HCT116 (cell line): ENCODE measurements around the gene LMOD1. TPM values are rescaled to one million over a fixed set of nuclear protein-coding genes. Genes with fewer than 3 reads are reported as not detected.

Experiments
- ATAC-seq: fragments of 200-7000 bp; cut with Tn5 transposase; 2 replicates; pipeline ENCODE4 v1.9.1; 2020; ENCODE audit warnings: mild to moderate bottlenecking, moderate library complexity
- BruUV-seq: library from RNA; stranded (reverse); fragments of 400-500 nt; replicated peaks from 2 replicates; lab custom pipeline; 2021; lab: Mats Ljungman, UMichigan
- CTCF ChIA-PET: fragments of 300-600 bp; sonication (Branson Sonifier 250); formaldehyde crosslinking; loops from one replicate; lab custom pipeline; 2021; ENCODE audit warnings: antibody characterized with exemption; lab: Charles Lee
- POLR2A ChIA-PET: fragments of 300-600, 350-600 bp; sonication (Branson Sonifier 250); formaldehyde crosslinking; loops from one replicate; lab custom pipeline; 2021; ENCODE audit warnings: antibody characterized with exemption; lab: Charles Lee
- RAD21 ChIA-PET, 2 experiments: fragments of 300-600 bp; sonication (Branson Sonifier 250); formaldehyde crosslinking; loops; one replicate each; lab custom pipeline; 2023; ENCODE audit warnings: low total read pairs in 2 of 2; ENCODE audit not compliant: uncharacterized antibody in 2 of 2, unreplicated experiment in 2 of 2, low non-redundant PET in 1 of 2; lab: Charles Lee
- DNase-seq: peaks from one replicate; pipeline ENCODE4 v3.0.0-alpha.2; 2010; ENCODE audit warnings: low read depth, low spot score
- H2AFZ ChIP-seq: fragments of 200-600 bp; shearing (Covaris generic), sonication (generic); 2 replicates; pipeline ENCODE4 v1.6.1; 2017; ENCODE audit warnings: low read depth, mixed run types, mixed read lengths, antibody characterized with exemption, low read length; ENCODE audit not compliant: poor library complexity, severe bottlenecking
- H3K27ac ChIP-seq: 2 replicates; pipeline ENCODE4 v1.5.1; 2012; ENCODE audit warnings: low read depth, low read length
- H3K27me3 ChIP-seq: fragments of 200-600 bp; sonication (generic); 2 replicates; pipeline ENCODE4 v1.6.1; 2016; ENCODE audit warnings: mixed run types, low read length, mixed read lengths; ENCODE audit not compliant: insufficient read depth
- H3K36me3 ChIP-seq, 2 experiments: fragments of 200-500 bp in 1 of 2; fragments of 200-600 bp in 1 of 2; sonication (Bioruptor generic) in 1 of 2; sonication (generic) in 1 of 2; 2 replicates each; pipeline versions ENCODE4 v1.5.1 to v1.6.1; 2014 to 2016; ENCODE audit warnings: low read length in 2 of 2, inconsistent platforms in 1 of 2, mixed read lengths in 1 of 2, mixed run types in 1 of 2; ENCODE audit not compliant: insufficient read depth in 2 of 2, control insufficient read depth in 1 of 2
- H3K4me1 ChIP-seq, 2 experiments: fragments of 200-600 bp in 1 of 2; sonication (generic) in 1 of 2; 2 replicates each; pipeline versions ENCODE4 v1.5.1 to v1.6.1; 2012 to 2017; ENCODE audit warnings: low read length in 2 of 2, inconsistent platforms in 1 of 2, mild to moderate bottlenecking in 1 of 2, mixed read lengths in 1 of 2, mixed run types in 1 of 2, moderate library complexity in 1 of 2; ENCODE audit not compliant: insufficient read depth in 2 of 2, control insufficient read depth in 1 of 2
- H3K4me2 ChIP-seq: fragments of 200-600 bp; sonication (generic); 2 replicates; pipeline ENCODE4 v1.6.1; 2017; ENCODE audit warnings: mixed run types, low read length, mixed read lengths
- H3K4me3 ChIP-seq, 2 experiments: fragments of 200-600 bp in 1 of 2; sonication (generic) in 1 of 2; replicated peaks in 1 of 2; 2 replicates each; pipeline ENCODE4 v1.5.1; 2011 to 2016; ENCODE audit warnings: low read length in 2 of 2, control low read depth in 1 of 2, low read depth in 1 of 2, mild to moderate bottlenecking in 1 of 2, mixed read lengths in 1 of 2, mixed run types in 1 of 2
- H3K79me2 ChIP-seq: fragments of 200-600 bp; sonication (generic); 2 replicates; pipeline ENCODE4 v1.6.1; 2017; ENCODE audit warnings: mild to moderate bottlenecking, mixed run types, low read length, moderate library complexity, mixed read lengths; ENCODE audit not compliant: insufficient read depth
- H3K9ac ChIP-seq: fragments of 200-600 bp; sonication (generic); 2 replicates; pipeline ENCODE4 v1.6.1; 2016; ENCODE audit warnings: low read length, mixed read lengths
- H3K9me2 ChIP-seq: fragments of 200-600 bp; sonication (generic), shearing (Covaris generic); 2 replicates; pipeline ENCODE4 v1.6.1; 2017; ENCODE audit warnings: mixed run types, mild to moderate bottlenecking, moderate library complexity; ENCODE audit not compliant: insufficient read depth
- H3K9me3 ChIP-seq, 2 experiments: fragments of 200-500 bp in 1 of 2; fragments of 200-600 bp in 1 of 2; sonication (Bioruptor generic) in 1 of 2; sonication (generic) in 1 of 2; 2 replicates each; pipeline ENCODE4 v1.6.1; 2014 to 2017; ENCODE audit warnings: low read length in 2 of 2, mixed read lengths in 2 of 2, inconsistent platforms in 1 of 2, low read depth in 1 of 2, mild to moderate bottlenecking in 1 of 2, mixed run types in 1 of 2, moderate library complexity in 1 of 2; ENCODE audit not compliant: control insufficient read depth in 1 of 2, insufficient read depth in 1 of 2
- H4K20me1 ChIP-seq: fragments of 200-600 bp; sonication (generic), shearing (Covaris generic); 2 replicates; pipeline ENCODE4 v1.6.1; 2017; ENCODE audit warnings: mixed run types, mild to moderate bottlenecking, moderate library complexity; ENCODE audit not compliant: insufficient read depth
- CBX3 ChIP-seq: IDR thresholded peaks from 2 replicates; pipeline ENCODE4 v1.6.1; 2012; ENCODE audit warnings: low read depth
- CEBPB ChIP-seq: IDR thresholded peaks from 2 replicates; pipeline ENCODE4 v1.6.1; 2012; ENCODE audit warnings: low read depth
- EGR1 ChIP-seq: IDR thresholded peaks from 2 replicates; pipeline ENCODE4 v1.6.1; 2012; ENCODE audit warnings: low read depth
- ELF1 ChIP-seq: IDR thresholded peaks from 2 replicates; pipeline ENCODE4 v1.6.1; 2012; ENCODE audit warnings: low read depth, borderline replicate concordance
- EZH2 ChIP-seq: fragments of 200-600 bp; sonication (generic); IDR thresholded peaks from 2 replicates; pipeline ENCODE4 v1.6.1; 2017; ENCODE audit warnings: antibody characterized with exemption, mixed run types
- EZH2phosphoT487 ChIP-seq: fragments of 200-600 bp; IDR thresholded peaks from 2 replicates; pipeline ENCODE4 v1.6.1; 2018; ENCODE audit warnings: antibody characterized with exemption, borderline replicate concordance
- FOSL1 ChIP-seq: IDR thresholded peaks from 2 replicates; pipeline ENCODE4 v1.6.1; 2012; ENCODE audit warnings: low read depth
- JUND ChIP-seq: IDR thresholded peaks from 2 replicates; pipeline ENCODE4 v1.6.1; 2012
- POLR2A ChIP-seq: IDR thresholded peaks from 2 replicates; pipeline ENCODE4 v1.7.0; 2011; ENCODE audit warnings: borderline replicate concordance; ENCODE audit not compliant: insufficient read depth, insufficient read length; ENCODE audit errors: extremely low read depth
- POLR2AphosphoS5 ChIP-seq: IDR thresholded peaks from 2 replicates; pipeline ENCODE4 v1.6.1; 2011; ENCODE audit warnings: mild to moderate bottlenecking, low read depth, low read length, moderate library complexity
- RAD21 ChIP-seq: IDR thresholded peaks from 2 replicates; pipeline ENCODE4 v1.6.1; 2012; ENCODE audit warnings: low read depth, mild to moderate bottlenecking
- SIN3A ChIP-seq: IDR thresholded peaks from 2 replicates; pipeline ENCODE4 v1.6.1; 2012; ENCODE audit warnings: low read depth
- SRF ChIP-seq: IDR thresholded peaks from 2 replicates; pipeline ENCODE4 v1.6.1; 2012; ENCODE audit warnings: low read depth
- TCF7L2 ChIP-seq: IDR thresholded peaks from 2 replicates; pipeline ENCODE4 v1.7.0; 2011; ENCODE audit warnings: borderline replicate concordance, inconsistent platforms; ENCODE audit not compliant: insufficient read depth, insufficient read length; ENCODE audit errors: extremely low read depth
- ZFX ChIP-seq: fragments of 450-650 bp; IDR thresholded peaks from 2 replicates; pipeline ENCODE4 v1.6.1; 2017
- ZNF274 ChIP-seq: fragments of 200-500 bp; sonication (Bioruptor generic); IDR thresholded peaks from 2 replicates; pipeline ENCODE4 v1.6.1; 2014; ENCODE audit warnings: mild to moderate bottlenecking, low read depth, low read length, inconsistent platforms
- intact Hi-C: fragments of 100-400 bp; cut with micrococcal nuclease; formaldehyde crosslinking; loops from 2 replicates; pipeline ENCODE4 v1.10.0; 2022
- total RNA-seq: library from RNA; stranded (reverse); gene quantifications from one replicate; pipeline ENCODE4 v1.2.1, GENCODE V29; 2021; ENCODE audit not compliant: unreplicated experiment
- TF ChIP-seq, protein P1 (sequence below): IDR thresholded peaks from 2 replicates; pipeline ENCODE4 v1.6.1; 2012; ENCODE audit warnings: low read depth
- TF ChIP-seq, protein P2 (sequence below), 3 experiments: fragments of 200-600 bp in 1 of 3; sonication (generic) in 1 of 3; IDR thresholded peaks in 2 of 3; conservative IDR thresholded peaks in 1 of 3; 2 replicates each; pipeline ENCODE4 v1.5.1; 2012 to 2017; ENCODE audit warnings: low read depth in 2 of 3, low read length in 2 of 3, antibody characterized with exemption in 1 of 3, borderline replicate concordance in 1 of 3, control low read depth in 1 of 3, mild to moderate bottlenecking in 1 of 3, mixed read lengths in 1 of 3, mixed run types in 1 of 3, moderate library complexity in 1 of 3; ENCODE audit not compliant: insufficient read depth in 1 of 3
- TF ChIP-seq, protein P3 (sequence below): IDR thresholded peaks from 2 replicates; pipeline ENCODE4 v1.6.1; 2011; ENCODE audit warnings: mild to moderate bottlenecking, low read length, moderate library complexity; ENCODE audit not compliant: insufficient replicate concordance; ENCODE audit errors: extremely low read depth
- TF ChIP-seq, protein P4 (sequence below): IDR thresholded peaks from 2 replicates; pipeline ENCODE4 v1.6.1; 2012

LMOD1 gene
- total RNA-seq, 1 experiment from 2014 or later: 0.12 TPM

DNA sequence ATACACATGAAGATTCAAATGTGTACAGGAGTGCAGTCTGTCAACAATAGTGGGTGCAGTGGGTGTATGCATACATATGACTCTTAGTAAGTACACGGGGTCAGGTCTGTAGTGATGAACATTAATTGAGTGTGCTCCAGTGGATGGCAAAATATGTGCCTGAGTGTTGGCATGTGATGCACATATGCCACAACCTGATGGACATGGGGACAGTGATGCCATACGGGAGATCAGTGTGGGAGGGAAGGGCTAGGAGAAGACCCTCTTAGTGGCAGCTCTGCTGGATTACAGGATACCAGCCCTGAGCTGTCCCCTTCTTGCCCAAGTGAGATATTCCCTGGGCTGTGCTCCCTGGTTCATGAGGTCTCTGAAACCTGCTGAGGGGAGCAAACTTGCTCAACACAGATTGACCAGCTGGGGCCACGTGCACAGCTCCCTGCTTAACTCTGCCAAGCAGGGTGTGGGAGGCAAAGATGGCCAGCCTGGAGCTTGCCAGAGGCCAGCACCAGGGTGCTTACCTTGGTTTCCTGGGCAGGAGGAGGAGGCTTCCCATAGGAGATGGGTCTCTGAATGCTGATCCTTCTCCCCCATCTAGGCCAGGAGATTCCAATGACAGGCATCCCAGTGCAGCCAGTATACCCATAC, 55.4 kb downstream of the LMOD1 start:
- no peak for TF ChIP-seq CBX3
- TF ChIP-seq, protein P1, sequence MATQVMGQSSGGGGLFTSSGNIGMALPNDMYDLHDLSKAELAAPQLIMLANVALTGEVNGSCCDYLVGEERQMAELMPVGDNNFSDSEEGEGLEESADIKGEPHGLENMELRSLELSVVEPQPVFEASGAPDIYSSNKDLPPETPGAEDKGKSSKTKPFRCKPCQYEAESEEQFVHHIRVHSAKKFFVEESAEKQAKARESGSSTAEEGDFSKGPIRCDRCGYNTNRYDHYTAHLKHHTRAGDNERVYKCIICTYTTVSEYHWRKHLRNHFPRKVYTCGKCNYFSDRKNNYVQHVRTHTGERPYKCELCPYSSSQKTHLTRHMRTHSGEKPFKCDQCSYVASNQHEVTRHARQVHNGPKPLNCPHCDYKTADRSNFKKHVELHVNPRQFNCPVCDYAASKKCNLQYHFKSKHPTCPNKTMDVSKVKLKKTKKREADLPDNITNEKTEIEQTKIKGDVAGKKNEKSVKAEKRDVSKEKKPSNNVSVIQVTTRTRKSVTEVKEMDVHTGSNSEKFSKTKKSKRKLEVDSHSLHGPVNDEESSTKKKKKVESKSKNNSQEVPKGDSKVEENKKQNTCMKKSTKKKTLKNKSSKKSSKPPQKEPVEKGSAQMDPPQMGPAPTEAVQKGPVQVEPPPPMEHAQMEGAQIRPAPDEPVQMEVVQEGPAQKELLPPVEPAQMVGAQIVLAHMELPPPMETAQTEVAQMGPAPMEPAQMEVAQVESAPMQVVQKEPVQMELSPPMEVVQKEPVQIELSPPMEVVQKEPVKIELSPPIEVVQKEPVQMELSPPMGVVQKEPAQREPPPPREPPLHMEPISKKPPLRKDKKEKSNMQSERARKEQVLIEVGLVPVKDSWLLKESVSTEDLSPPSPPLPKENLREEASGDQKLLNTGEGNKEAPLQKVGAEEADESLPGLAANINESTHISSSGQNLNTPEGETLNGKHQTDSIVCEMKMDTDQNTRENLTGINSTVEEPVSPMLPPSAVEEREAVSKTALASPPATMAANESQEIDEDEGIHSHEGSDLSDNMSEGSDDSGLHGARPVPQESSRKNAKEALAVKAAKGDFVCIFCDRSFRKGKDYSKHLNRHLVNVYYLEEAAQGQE: no peak
- no peak for TF ChIP-seq ELF1
- TF ChIP-seq EZH2phosphoT487: no peak
- no peak for TF ChIP-seq EZH2
- no peak for TF ChIP-seq JUND
- no peak for TF ChIP-seq CEBPB
- no peak for TF ChIP-seq SIN3A
- no peak for TF ChIP-seq EGR1
- TF ChIP-seq FOSL1: no peak
- TF ChIP-seq, protein P2, sequence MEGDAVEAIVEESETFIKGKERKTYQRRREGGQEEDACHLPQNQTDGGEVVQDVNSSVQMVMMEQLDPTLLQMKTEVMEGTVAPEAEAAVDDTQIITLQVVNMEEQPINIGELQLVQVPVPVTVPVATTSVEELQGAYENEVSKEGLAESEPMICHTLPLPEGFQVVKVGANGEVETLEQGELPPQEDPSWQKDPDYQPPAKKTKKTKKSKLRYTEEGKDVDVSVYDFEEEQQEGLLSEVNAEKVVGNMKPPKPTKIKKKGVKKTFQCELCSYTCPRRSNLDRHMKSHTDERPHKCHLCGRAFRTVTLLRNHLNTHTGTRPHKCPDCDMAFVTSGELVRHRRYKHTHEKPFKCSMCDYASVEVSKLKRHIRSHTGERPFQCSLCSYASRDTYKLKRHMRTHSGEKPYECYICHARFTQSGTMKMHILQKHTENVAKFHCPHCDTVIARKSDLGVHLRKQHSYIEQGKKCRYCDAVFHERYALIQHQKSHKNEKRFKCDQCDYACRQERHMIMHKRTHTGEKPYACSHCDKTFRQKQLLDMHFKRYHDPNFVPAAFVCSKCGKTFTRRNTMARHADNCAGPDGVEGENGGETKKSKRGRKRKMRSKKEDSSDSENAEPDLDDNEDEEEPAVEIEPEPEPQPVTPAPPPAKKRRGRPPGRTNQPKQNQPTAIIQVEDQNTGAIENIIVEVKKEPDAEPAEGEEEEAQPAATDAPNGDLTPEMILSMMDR (IDR thresholded peaks at IDR 0.05 in 2 of 3, conservative IDR thresholded peaks at IDR 0.05 in 1 of 3; ENCODE audit: borderline replicate concordance in 1 of 3, insufficient read depth in 1 of 3, low read depth in 2 of 3, low read length in 2 of 3): no peak
- no peak for TF ChIP-seq SRF
- no peak for TF ChIP-seq POLR2A
- TF ChIP-seq POLR2AphosphoS5: no peak
- TF ChIP-seq ZNF274: no peak
- no peak for TF ChIP-seq TCF7L2
- TF ChIP-seq, protein P3, sequence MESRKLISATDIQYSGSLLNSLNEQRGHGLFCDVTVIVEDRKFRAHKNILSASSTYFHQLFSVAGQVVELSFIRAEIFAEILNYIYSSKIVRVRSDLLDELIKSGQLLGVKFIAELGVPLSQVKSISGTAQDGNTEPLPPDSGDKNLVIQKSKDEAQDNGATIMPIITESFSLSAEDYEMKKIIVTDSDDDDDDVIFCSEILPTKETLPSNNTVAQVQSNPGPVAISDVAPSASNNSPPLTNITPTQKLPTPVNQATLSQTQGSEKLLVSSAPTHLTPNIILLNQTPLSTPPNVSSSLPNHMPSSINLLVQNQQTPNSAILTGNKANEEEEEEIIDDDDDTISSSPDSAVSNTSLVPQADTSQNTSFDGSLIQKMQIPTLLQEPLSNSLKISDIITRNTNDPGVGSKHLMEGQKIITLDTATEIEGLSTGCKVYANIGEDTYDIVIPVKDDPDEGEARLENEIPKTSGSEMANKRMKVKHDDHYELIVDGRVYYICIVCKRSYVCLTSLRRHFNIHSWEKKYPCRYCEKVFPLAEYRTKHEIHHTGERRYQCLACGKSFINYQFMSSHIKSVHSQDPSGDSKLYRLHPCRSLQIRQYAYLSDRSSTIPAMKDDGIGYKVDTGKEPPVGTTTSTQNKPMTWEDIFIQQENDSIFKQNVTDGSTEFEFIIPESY: no peak
- TF ChIP-seq, protein P4, sequence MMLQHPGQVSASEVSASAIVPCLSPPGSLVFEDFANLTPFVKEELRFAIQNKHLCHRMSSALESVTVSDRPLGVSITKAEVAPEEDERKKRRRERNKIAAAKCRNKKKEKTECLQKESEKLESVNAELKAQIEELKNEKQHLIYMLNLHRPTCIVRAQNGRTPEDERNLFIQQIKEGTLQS: no peak
- TF ChIP-seq RAD21: no peak
- TF ChIP-seq ZFX: no peak
- CTCF ChIA-PET: no interaction called here
- POLR2A ChIA-PET: no interaction called here
- no peaks in the 10 kb centered on the region for H3K9me3 ChIP-seq
- peaks cover 13 to 26% of the 10 kb centered on the region in 2 experiments; a peak in 3 of 4 replicates for H3K4me1 ChIP-seq
- no peaks in the 10 kb centered on the region for H3K79me2 ChIP-seq
- ATAC-seq: no peak
- no peak overlapping the region for H3K9ac ChIP-seq
- no peak overlapping the region for H2AFZ ChIP-seq
- no peaks in the 10 kb centered on the region for H3K27me3 ChIP-seq
- no peak overlapping the region for H3K4me2 ChIP-seq
- RAD21 ChIA-PET: no interaction called here
- DNase-seq: no peak
- intact Hi-C loops: no loop called here
- no peaks in the 10 kb centered on the region for H4K20me1 ChIP-seq
- BruUV-seq: no TSS peak
- H3K4me3 ChIP-seq: no peak overlapping the region
- no peaks in the 10 kb centered on the region for H3K36me3 ChIP-seq
- H3K9me2 ChIP-seq: no peaks in the 10 kb centered on the region
- H3K27ac ChIP-seq: no peak overlapping the region
